ENCODE data around the gene DOC2A.
A peak's percentile ranks its signal among the peaks of the same experiment; 100 is the strongest.
"Not testable (repeated sequence)": the region's sequence is repeated elsewhere in the genome, so short reads cannot be mapped to it uniquely, and the experiment has no call there.

DOC2A gene

GRCh38 chr16:30026449-30026848, 15.6 kb upstream of the DOC2A start:
- no peak for DNase-seq

DNA sequence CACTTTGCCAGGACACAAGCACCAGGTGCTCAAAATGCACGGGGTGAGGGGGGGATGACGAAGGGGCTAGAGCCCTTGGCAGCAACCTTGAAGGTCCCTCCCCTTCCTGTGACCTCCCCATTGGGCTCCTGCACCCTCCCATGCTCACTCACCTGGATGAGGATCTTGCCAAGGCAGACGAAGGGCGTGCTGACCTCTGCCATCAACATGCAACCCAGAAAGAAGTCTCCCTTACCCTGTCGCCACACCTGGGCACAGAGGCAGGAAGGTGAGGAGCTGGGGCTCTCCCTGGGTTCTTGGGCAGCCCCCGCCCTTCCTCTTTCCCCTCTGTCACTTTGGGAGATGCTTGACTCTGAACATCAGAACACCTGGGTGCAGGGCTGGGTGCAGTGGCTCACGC, 14.7 kb upstream of the DOC2A start:
- no peak for DNase-seq

DNA sequence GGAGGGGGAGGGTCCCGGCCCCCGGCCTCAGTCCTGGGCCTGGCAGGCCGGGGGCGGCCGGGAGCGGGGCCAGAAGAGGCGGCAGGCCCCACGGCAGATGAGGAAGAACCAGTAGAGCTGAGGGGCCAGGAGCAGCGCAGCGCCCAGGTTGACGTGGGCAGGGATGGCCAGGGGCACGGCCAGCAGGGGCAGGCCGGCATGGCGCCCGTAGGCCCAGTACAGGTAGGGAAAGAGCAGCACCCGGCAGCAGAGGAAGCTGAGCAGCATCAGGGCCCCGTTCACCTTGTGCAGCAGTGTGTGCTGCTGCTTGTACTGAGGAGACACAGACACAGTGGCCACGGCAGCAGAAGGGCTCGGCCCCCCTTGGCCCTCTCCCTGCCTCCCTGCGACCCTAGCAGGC, 14.3 kb upstream of the DOC2A start:
- no peak for DNase-seq

DNA sequence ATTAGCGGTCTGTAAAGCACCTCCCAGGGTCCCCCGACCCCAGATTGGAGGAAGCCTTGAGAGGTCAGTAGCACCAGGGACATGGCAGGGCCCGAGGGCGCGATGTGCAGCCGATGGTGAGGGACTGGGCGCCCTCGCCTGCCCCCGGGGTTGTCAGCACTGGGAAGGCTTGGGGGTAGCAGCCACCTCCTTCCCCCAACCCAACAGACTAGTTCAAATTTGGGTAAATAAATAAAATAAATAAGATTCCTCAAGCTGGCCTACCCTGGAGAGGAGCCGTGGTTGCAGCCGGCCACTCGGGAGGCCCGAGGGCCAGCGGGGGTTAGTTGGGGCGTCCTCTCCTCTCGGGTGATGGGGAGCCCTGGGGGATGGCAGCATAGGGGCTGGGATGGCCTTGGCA, 13.6 kb upstream of the DOC2A start:
- DNase-seq = no peak

DNA sequence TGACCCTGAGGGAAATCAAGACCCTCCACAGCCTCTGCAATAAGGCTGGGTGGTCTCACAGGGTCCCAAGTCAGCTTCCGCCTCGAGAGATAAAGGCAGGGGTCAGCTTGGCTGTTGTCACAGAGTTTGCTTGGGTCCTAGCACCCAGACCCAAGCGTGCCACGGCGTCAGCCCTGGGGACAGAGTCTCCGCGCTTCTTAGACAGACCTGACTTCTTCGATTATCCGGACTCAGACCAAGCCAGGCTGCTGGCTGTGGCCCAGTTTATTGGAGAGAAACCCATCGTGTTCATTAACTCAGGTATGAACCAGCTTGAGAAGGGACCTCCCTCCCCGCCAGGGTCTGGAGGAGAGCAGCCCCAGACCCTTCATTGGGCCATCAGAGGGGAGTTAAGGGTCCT, 12.8 kb upstream of the DOC2A start:
- DNase-seq = no peak

GRCh38 chr16:30022887-30023286, 12.1 kb upstream of the DOC2A start, which contains the start of gene C16orf92:
Gene C16orf92 (plus strand): TSS chr16:30023198. CDS start chr16:30023341, 143 bp downstream.
- DNase-seq = no peak

GRCh38 chr16:30018731-30019158, 7.9 kb upstream of the DOC2A start:
- DNase-seq = no peak

DNA sequence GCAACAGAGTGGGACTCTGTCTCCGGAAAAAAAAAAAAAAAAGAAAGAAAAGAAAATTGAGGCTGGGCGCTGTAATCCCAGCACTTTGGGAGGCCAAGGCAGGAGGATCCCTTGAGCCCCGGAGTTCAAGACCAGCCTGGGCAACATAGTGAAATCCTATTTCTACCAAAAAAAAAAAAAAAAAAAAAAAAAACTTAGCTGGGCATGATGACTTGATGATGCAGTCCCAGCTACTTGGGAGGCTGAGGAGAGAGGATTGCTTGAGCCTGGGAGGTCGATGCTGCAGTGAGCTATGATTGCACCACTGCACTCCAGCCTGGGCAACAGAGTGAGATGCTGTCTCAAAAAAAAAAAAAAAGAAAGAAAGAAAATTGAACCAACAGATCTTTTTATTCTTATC, 7.1 kb upstream of the DOC2A start:
- not testable (repeated sequence) for DNase-seq

GRCh38 chr16:30017277-30017656, 6.4 kb upstream of the DOC2A start:
- no peak for DNase-seq

DNA sequence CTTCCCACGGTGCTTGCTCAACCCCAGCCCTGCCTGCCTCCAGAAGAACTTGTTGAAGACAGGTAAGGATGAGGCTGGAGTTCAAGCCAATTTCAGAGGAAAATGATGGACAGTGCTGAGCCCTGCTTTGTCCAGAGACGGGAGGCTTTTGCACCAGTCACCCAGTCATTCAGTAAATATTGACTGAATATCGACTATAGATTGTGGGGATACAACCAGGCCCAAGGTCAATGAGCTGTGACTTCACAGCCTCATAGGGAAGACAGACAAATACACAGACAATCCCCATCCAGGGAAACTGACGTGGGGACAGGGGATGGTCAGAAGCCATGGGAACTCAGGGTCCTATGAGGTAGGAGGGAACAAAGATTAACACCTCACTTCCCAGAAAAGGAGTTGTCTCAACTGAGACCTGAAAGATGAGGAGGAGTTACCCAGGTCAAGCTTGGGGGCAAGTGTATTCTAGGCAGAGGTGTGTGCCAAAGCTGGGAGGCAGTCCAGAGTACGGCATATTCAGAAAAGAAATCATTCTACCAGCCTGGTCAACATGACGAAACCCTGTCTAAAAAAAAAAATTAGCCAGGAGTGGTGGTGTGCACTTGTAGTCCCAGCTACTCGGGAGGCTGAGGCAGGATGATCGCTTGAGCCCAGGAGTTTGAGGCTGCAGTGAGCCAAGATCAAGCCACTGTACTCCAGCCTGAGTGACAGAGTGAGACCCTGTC, 5.9 kb upstream of the DOC2A start:
- DNase-seq = no peak

- not testable (repeated sequence) for DNase-seq
Observed at GRCh38 chr16:30015450-30015849, 4.6 kb upstream of the DOC2A start.

- DNase-seq = not testable (repeated sequence)
Observed at GRCh38 chr16:30012598-30012997, 1.8 kb upstream of the DOC2A start.

DNA sequence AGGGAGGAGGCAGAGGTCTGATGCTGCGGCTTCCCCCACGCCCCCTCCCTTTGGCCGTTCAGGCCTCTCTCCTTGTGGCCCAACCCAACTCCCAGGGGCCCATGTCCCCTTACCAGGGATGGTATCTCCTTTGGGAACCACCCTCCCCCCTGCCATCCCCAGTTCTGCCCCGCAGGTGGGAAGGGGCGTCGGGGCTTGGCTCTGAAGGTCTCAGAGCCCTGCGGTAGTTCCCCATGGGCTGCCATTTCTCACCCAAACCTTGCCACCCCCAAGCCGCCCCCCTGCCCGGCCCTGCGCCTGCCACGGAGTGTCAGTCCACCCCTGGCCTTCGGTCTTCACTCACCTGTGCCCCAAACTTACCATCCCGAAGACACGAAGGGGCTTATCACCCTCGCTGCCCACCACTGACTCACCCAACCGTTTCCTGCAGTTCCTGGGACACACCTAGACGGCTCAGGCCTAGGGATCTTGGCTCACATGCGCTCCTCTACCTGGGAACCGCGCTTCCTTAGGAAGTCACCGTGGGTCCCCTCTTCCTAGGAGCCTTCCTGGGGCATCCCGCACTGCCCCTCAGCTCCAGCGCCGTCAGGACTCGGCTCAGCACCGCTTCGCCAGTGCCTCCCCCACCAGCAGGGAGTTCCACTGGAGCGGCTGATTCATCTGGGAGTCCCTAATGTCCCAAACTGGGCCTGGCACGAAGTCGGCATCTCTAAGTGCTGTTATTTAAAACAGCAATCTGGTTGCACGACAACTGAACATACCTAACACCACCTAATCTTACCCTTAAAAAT, 1.1 kb upstream of the DOC2A start:
- no peak for DNase-seq

DNA sequence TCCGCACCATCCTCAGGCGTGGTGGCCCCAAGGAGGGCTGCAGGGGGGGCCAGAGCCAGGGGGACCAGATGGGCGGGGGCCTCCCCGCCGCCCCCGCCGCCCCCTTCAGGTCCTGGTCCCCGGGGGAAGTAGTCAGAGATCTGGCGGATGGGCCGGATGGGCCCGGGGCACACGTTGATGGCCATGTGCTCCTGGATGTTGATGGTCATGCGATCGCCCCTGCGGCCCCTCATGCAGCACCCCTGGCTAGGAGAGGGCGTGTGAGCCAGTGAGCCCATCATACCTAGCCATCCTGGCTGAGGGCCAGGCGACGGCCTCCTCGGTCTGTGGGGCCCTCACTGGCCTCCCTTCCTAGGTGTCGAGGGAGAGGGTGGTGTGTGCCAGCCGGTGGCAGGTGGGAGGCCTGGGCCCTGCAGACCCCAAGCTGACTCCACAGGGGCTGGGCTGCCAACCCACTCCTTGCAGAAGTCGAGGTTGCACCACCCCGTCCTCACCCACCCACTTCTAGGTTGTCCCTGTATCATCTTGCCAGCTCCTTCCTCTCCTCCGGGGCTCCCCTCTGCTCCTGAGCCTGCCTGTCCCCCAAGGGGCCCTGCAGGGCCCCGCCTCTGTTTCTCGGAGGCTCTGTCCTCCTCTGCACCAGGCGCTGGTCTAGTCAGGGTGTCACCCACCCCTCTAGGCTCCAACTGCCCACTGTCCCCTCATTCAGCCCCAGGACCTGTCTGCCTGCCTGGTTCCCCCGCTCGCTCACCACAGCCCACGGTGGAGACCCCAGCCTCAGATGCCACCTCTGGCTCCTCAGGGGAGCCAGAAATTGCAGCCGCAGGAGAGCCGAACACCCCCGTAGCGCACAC, 610 bp downstream of the DOC2A start:
- no peak for DNase-seq

GRCh38 chr16:30009085-30009862, 1.6 kb downstream of the DOC2A start:
- DNase-seq = no peak

GRCh38 chr16:30007378-30007895, 3.4 kb downstream of the DOC2A start:
- no peak for DNase-seq

GRCh38 chr16:30006659-30007377, 4.0 kb downstream of the DOC2A start:
- DNase-seq = no peak

GRCh38 chr16:30006095-30006473, 4.7 kb downstream of the DOC2A start:
- no peak for DNase-seq

DNA sequence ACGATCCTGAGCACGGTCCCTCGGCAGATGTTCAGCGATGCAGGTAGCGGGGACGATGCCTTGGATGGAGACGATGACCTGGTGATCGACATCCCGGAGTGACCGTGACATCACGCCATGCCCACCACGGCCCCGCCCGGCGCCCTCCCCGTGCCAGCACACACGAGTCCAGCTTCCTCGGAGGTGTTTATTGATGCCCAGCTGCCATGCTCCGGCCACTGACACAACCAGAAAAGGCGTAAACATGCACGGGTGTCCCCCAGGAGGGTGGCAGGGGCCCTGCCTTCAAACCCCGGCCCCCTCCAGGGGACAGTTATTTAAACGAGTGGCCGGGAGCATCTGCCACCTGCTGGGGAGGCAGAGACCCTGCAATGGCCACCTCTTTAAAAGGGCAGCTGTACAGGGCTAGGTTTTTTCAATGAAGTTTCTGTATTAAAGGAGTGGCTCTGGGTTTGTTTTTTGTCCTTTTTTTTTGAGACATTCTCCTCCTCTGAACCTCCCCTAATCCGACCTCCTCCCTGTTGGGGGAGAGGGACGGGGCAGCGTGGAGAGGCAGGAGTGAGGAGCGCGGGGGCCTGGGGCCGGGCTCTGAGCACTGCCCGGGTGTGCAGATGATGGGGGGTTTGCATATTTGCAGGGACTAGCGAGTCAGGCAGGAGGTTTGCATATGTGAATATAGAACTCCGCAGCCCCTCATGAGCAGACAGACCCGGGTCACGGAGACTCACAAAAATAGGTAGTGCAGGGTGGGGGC, 5.3 kb downstream of the DOC2A start:
- peak; percentile 48 for DNase-seq

- DNase-seq = no peak
Observed at GRCh38 chr16:30004811-30005242, 6.0 kb downstream of the DOC2A start.

DNA sequence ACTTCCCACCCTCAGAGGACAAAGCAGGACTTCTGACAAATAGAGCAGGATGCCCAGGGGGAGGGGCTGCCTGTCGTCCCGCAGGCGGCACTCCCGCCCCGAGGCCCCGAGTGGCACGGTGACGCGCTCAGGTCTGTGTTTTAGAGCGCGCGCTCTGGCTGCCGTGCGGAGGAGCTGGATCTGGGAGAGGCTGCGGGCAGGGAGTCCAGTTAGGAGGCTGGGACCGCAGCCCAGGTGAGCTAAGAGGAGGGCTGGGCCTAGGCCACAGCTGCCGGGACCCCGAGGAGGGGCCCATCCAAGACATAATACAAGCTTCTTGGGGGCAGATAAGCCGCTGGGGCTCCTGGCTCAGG, 6.4 kb downstream of the DOC2A start:
- DNase-seq = no peak

Data from stimulated activated CD4-positive, alpha-beta T cell treated with anti-CD3 and anti-CD28 coated beads, Interleukin-4, amount 100 ng/mL, for 24 hours (primary cell).